ENCODE measurements around the gene SNIP1.
A peak's percentile ranks its signal among the peaks of the same experiment; 100 is the strongest.

Gene SNIP1

DNA sequence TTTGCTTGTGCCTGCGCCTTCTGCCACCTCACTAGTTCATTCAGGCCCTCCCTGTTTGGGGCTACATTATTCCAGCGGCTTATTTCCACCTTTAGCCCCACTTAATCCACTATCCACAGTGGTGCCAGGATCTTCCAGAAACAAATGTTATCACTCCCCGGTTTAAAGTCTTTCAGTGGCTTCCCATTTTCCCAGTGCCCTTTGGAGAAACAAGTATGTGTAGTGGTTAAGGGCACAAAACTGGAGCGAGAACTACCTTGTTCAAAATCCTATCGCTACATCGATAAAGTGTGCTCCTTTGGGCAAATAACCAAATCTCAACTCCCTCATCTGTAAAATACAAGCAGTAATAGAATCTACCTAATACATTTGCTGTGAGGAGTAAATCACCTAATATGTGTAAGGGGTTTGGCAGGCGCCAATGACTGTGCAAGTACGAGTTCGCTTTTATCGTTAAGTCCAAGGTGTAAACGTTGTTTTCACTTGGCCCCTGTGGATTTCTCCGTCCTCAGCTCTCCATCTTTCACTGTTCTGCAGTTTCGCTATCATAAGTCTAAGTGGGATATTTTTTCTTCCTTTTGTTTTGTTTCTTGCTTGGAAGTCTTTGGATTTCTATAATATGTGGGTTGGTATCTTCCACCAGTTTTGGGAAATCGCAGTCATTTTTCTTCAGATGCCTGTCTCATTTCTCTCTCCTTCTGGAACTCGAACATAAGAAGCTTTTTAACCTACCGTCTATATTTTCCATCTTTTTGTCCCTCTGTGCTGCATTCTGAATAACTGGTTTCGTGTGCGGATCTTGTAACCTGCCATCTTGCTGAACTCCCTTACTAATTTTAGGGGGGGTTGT, 38.7 kb downstream of the SNIP1 start:
- H3K4me3 ChIP-seq (ENCODE audit: low read depth in 1 of 2, low read length in 2 of 2), result peak overlapping the region; percentile 61 to 84; a peak in 3 of 4 replicates
- ATAC-seq (ENCODE audit: insufficient read depth, low read depth) (no peak), DNase-seq (no peak)
- H3K9me3 ChIP-seq (ENCODE audit: insufficient read depth, low read length, severe bottlenecking), result no peaks in the 10 kb centered on the region
- H3K9ac ChIP-seq (ENCODE audit: low read depth, low read length), result peak overlapping the region; percentile 71
- H2AFZ ChIP-seq (ENCODE audit: low read depth, low read length), result peak overlapping the region; percentile 83
- peaks cover 39% of the 10 kb centered on the region for H3K4me1 ChIP-seq (ENCODE audit: insufficient read depth, low read length)
- H3K27ac ChIP-seq (ENCODE audit: low read length), result peak overlapping the region; percentile 88
- TF ChIP-seq, protein P1, sequence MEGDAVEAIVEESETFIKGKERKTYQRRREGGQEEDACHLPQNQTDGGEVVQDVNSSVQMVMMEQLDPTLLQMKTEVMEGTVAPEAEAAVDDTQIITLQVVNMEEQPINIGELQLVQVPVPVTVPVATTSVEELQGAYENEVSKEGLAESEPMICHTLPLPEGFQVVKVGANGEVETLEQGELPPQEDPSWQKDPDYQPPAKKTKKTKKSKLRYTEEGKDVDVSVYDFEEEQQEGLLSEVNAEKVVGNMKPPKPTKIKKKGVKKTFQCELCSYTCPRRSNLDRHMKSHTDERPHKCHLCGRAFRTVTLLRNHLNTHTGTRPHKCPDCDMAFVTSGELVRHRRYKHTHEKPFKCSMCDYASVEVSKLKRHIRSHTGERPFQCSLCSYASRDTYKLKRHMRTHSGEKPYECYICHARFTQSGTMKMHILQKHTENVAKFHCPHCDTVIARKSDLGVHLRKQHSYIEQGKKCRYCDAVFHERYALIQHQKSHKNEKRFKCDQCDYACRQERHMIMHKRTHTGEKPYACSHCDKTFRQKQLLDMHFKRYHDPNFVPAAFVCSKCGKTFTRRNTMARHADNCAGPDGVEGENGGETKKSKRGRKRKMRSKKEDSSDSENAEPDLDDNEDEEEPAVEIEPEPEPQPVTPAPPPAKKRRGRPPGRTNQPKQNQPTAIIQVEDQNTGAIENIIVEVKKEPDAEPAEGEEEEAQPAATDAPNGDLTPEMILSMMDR (IDR thresholded peaks at IDR 0.05; ENCODE audit: borderline replicate concordance, extremely low read depth, low read length, poor library complexity, severe bottlenecking), result no peak
- no peak for TF ChIP-seq EZH2 (IDR thresholded peaks at IDR 0.05; ENCODE audit: borderline replicate concordance, low read depth, low read length, severe bottlenecking)
- H3K27me3 ChIP-seq (ENCODE audit: insufficient read depth, low read length, poor library complexity), result no peaks in the 10 kb centered on the region
- H3K4me2 ChIP-seq (ENCODE audit: insufficient read depth, low read length), result peak overlapping the region; percentile 95
- peaks cover 27% of the 10 kb centered on the region for H3K36me3 ChIP-seq (ENCODE audit: insufficient read depth, low read length)
- H3K79me2 ChIP-seq (ENCODE audit: insufficient read depth, low read length), result peaks cover 37% of the 10 kb centered on the region
- peaks cover 12% of the 10 kb centered on the region for H4K20me1 ChIP-seq (ENCODE audit: insufficient read depth, low read length)

- H2AFZ ChIP-seq (ENCODE audit: low read depth, low read length), result peak within 1 kb of the TSS; percentile 89
- no peak for TF ChIP-seq EZH2 (IDR thresholded peaks at IDR 0.05; ENCODE audit: borderline replicate concordance, low read depth, low read length, severe bottlenecking)
- TF ChIP-seq, protein P1 (IDR thresholded peaks at IDR 0.05; ENCODE audit: borderline replicate concordance, extremely low read depth, low read length, poor library complexity, severe bottlenecking), result peak; percentile 76
- peaks cover 12% of the 10 kb centered on the region for H4K20me1 ChIP-seq (ENCODE audit: insufficient read depth, low read length)
- no peaks in the 10 kb centered on the region for H3K9me3 ChIP-seq (ENCODE audit: insufficient read depth, low read length, severe bottlenecking)
- H3K4me2 ChIP-seq (ENCODE audit: insufficient read depth, low read length), result peak within 1 kb of the TSS; percentile 95
- peaks cover 41% of the 10 kb centered on the region for H3K79me2 ChIP-seq (ENCODE audit: insufficient read depth, low read length)
- H3K4me1 ChIP-seq (ENCODE audit: insufficient read depth, low read length), result peaks cover 39% of the 10 kb centered on the region
- peak within 1 kb of the TSS; percentile 61 to 84 for H3K4me3 ChIP-seq (ENCODE audit: low read depth in 1 of 2, low read length in 2 of 2)
- H3K36me3 ChIP-seq (ENCODE audit: insufficient read depth, low read length), result peaks cover 34% of the 10 kb centered on the region
- peak; percentile 94 for ATAC-seq (ENCODE audit: insufficient read depth, low read depth)
- peak; percentile 84 for DNase-seq
- no peaks in the 10 kb centered on the region for H3K27me3 ChIP-seq (ENCODE audit: insufficient read depth, low read length, poor library complexity)
- peak within 1 kb of the TSS; percentile 71 for H3K9ac ChIP-seq (ENCODE audit: low read depth, low read length)
- H3K27ac ChIP-seq (ENCODE audit: low read length), result peak within 1 kb of the TSS; percentile 88
Observed at GRCh38 chr1:37514350-37515184, 39.5 kb downstream of the SNIP1 start, which contains the start of gene MEAF6. TSS of gene MEAF6 (minus strand) at chr1:37514766. CDS start at chr1:37514746, 20 bp downstream.

- H3K4me2 ChIP-seq (ENCODE audit: insufficient read depth, low read length), result peak overlapping the region; percentile 95
- peak overlapping the region; percentile 89 for H2AFZ ChIP-seq (ENCODE audit: low read depth, low read length)
- no peaks in the 10 kb centered on the region for H3K9me3 ChIP-seq (ENCODE audit: insufficient read depth, low read length, severe bottlenecking)
- H3K4me1 ChIP-seq (ENCODE audit: insufficient read depth, low read length), result peaks cover 39% of the 10 kb centered on the region
- H3K4me3 ChIP-seq (ENCODE audit: low read depth in 1 of 2, low read length in 2 of 2), result peak overlapping the region; percentile 61 to 84
- TF ChIP-seq, protein P1 (IDR thresholded peaks at IDR 0.05; ENCODE audit: borderline replicate concordance, extremely low read depth, low read length, poor library complexity, severe bottlenecking), result no peak
- no peak for TF ChIP-seq EZH2 (IDR thresholded peaks at IDR 0.05; ENCODE audit: borderline replicate concordance, low read depth, low read length, severe bottlenecking)
- peaks cover 41% of the 10 kb centered on the region for H3K36me3 ChIP-seq (ENCODE audit: insufficient read depth, low read length)
- no peaks in the 10 kb centered on the region for H3K27me3 ChIP-seq (ENCODE audit: insufficient read depth, low read length, poor library complexity)
- peaks cover 47% of the 10 kb centered on the region for H3K79me2 ChIP-seq (ENCODE audit: insufficient read depth, low read length)
- peak; percentile 37 for DNase-seq
- 0 out of 3 replicates have a peak, but pooled peaks have one; percentile 3 for ATAC-seq (ENCODE audit: insufficient read depth, low read depth)
- peak overlapping the region; percentile 88 for H3K27ac ChIP-seq (ENCODE audit: low read length)
- H4K20me1 ChIP-seq (ENCODE audit: insufficient read depth, low read length), result peaks cover 12% of the 10 kb centered on the region
- H3K9ac ChIP-seq (ENCODE audit: low read depth, low read length), result peak overlapping the region; percentile 71
Observed at GRCh38 chr1:37513795-37514349, 40.2 kb downstream of the SNIP1 start.
